Measurements from ENCODE around the gene XYLT1.

XYLT1 gene

GRCh38 chr16:17403156-17403809, 67.5 kb downstream of the XYLT1 start:
- no peak for TF ChIP-seq POLR2A (IDR thresholded peaks at IDR 0.05; ENCODE audit: low read depth, low read length)
- DNase-seq (ENCODE audit: insufficient read length, low spot score) (no peak), FAIRE-seq (no peak)

- FAIRE-seq, result no peak
- no peak for TF ChIP-seq POLR2A (IDR thresholded peaks at IDR 0.05; ENCODE audit: low read depth, low read length)
- no peak for DNase-seq (ENCODE audit: insufficient read length, low spot score)
Observed at GRCh38 chr16:17397499-17397891, 73.3 kb downstream of the XYLT1 start.

GRCh38 chr16:17396762-17397498, 73.8 kb downstream of the XYLT1 start:
- FAIRE-seq, result no peak
- TF ChIP-seq POLR2A (IDR thresholded peaks at IDR 0.05; ENCODE audit: low read depth, low read length), result no peak
- no peak for DNase-seq (ENCODE audit: insufficient read length, low spot score)

GRCh38 chr16:17395849-17396480, 74.8 kb downstream of the XYLT1 start:
- DNase-seq (ENCODE audit: insufficient read length, low spot score) (no peak), FAIRE-seq (no peak)
- TF ChIP-seq POLR2A (IDR thresholded peaks at IDR 0.05; ENCODE audit: low read depth, low read length), result no peak

- TF ChIP-seq POLR2A (IDR thresholded peaks at IDR 0.05; ENCODE audit: low read depth, low read length), result no peak
- DNase-seq (ENCODE audit: insufficient read length, low spot score) (no peak), FAIRE-seq (no peak)
Observed at GRCh38 chr16:17392857-17393692, 77.7 kb downstream of the XYLT1 start.

- no peak for DNase-seq (ENCODE audit: insufficient read length, low spot score)
- no peak for TF ChIP-seq POLR2A (IDR thresholded peaks at IDR 0.05; ENCODE audit: low read depth, low read length)
- no peak for FAIRE-seq
Observed at GRCh38 chr16:17392127-17392856, 78.5 kb downstream of the XYLT1 start.

- TF ChIP-seq POLR2A (IDR thresholded peaks at IDR 0.05; ENCODE audit: low read depth, low read length), result no peak
- DNase-seq (ENCODE audit: insufficient read length, low spot score) (no peak), FAIRE-seq (no peak)
Observed at GRCh38 chr16:17391715-17392114, 79.0 kb downstream of the XYLT1 start.

GRCh38 chr16:17389384-17389783, 81.4 kb downstream of the XYLT1 start:
- no peak for FAIRE-seq
- no peak for DNase-seq (ENCODE audit: insufficient read length, low spot score)
- TF ChIP-seq POLR2A (IDR thresholded peaks at IDR 0.05; ENCODE audit: low read depth, low read length), result no peak

GRCh38 chr16:17387256-17387655, 83.5 kb downstream of the XYLT1 start:
- no peak for DNase-seq (ENCODE audit: insufficient read length, low spot score)
- no peak for FAIRE-seq
- no peak for TF ChIP-seq POLR2A (IDR thresholded peaks at IDR 0.05; ENCODE audit: low read depth, low read length)

GRCh38 chr16:17386229-17386628, 84.5 kb downstream of the XYLT1 start:
- no peak for FAIRE-seq
- TF ChIP-seq POLR2A (IDR thresholded peaks at IDR 0.05; ENCODE audit: low read depth, low read length), result no peak
- no peak for DNase-seq (ENCODE audit: insufficient read length, low spot score)

- DNase-seq (ENCODE audit: insufficient read length, low spot score), result no peak
- FAIRE-seq, result no peak
- no peak for TF ChIP-seq POLR2A (IDR thresholded peaks at IDR 0.05; ENCODE audit: low read depth, low read length)
Observed at GRCh38 chr16:17384471-17384870, 86.3 kb downstream of the XYLT1 start.

- no peak for FAIRE-seq
- no peak for TF ChIP-seq POLR2A (IDR thresholded peaks at IDR 0.05; ENCODE audit: low read depth, low read length)
- DNase-seq (ENCODE audit: insufficient read length, low spot score), result no peak
Observed at GRCh38 chr16:17382949-17383863, 87.6 kb downstream of the XYLT1 start.
